NCI-H2081 (cell line): ENCODE data around the gene LTN1.

Experiments
- DNase-seq, 2 experiments: peaks; one replicate each; lab custom pipeline; 2025; lab: John Stamatoyannopoulos, UW

The LTN1 gene

GRCh38 chr21:28927130-28927529 lies 65.5 kb downstream of the LTN1 start:
- DNase-seq = no peak

- DNase-seq = no peak
Measured at GRCh38 chr21:28923439-28923975, 69.2 kb downstream of the LTN1 start.

- DNase-seq = no peak
Measured at GRCh38 chr21:28922368-28922767, 70.3 kb downstream of the LTN1 start.

GRCh38 chr21:28916150-28916893 lies 76.4 kb downstream of the LTN1 start:
- DNase-seq = no peak

- no peak for DNase-seq
Measured at GRCh38 chr21:28913071-28913470, 79.6 kb downstream of the LTN1 start.

- no peak for DNase-seq
Measured at GRCh38 chr21:28910280-28910887, 82.3 kb downstream of the LTN1 start.

GRCh38 chr21:28908351-28908750 lies 84.3 kb downstream of the LTN1 start:
- no peak for DNase-seq

- DNase-seq = no peak
Measured at GRCh38 chr21:28906841-28907240, 85.8 kb downstream of the LTN1 start.

GRCh38 chr21:28906236-28906635 lies 86.4 kb downstream of the LTN1 start:
- no peak for DNase-seq

- DNase-seq = no peak
Measured at GRCh38 chr21:28904961-28905435, 87.7 kb downstream of the LTN1 start.

GRCh38 chr21:28903448-28903847 lies 89.2 kb downstream of the LTN1 start:
- no peak for DNase-seq

- DNase-seq = no peak
Measured at GRCh38 chr21:28900481-28900880, 92.2 kb downstream of the LTN1 start.

- DNase-seq = no peak
Measured at GRCh38 chr21:28899744-28900143, 92.9 kb downstream of the LTN1 start.

GRCh38 chr21:28899220-28899619 lies 93.5 kb downstream of the LTN1 start:
- DNase-seq = no peak

GRCh38 chr21:28893687-28894086 lies 99.0 kb downstream of the LTN1 start:
- DNase-seq = no peak

GRCh38 chr21:28892199-28893111 lies 100.2 kb downstream of the LTN1 start:
- DNase-seq = no peak

- DNase-seq = no peak
Measured at GRCh38 chr21:28885853-28886177, 106.9 kb downstream of the LTN1 start.

GRCh38 chr21:28884976-28885852 lies 107.5 kb downstream of the LTN1 start:
- DNase-seq = peak; percentile 82 to 89

GRCh38 chr21:28884481-28884880 lies 108.2 kb downstream of the LTN1 start:
- DNase-seq = no peak

GRCh38 chr21:28883931-28884330 lies 108.7 kb downstream of the LTN1 start:
- DNase-seq = no peak

GRCh38 chr21:28882345-28882744 lies 110.3 kb downstream of the LTN1 start:
- no peak for DNase-seq
